ENCODE measurements around the gene ARL14EPL.

DNA sequence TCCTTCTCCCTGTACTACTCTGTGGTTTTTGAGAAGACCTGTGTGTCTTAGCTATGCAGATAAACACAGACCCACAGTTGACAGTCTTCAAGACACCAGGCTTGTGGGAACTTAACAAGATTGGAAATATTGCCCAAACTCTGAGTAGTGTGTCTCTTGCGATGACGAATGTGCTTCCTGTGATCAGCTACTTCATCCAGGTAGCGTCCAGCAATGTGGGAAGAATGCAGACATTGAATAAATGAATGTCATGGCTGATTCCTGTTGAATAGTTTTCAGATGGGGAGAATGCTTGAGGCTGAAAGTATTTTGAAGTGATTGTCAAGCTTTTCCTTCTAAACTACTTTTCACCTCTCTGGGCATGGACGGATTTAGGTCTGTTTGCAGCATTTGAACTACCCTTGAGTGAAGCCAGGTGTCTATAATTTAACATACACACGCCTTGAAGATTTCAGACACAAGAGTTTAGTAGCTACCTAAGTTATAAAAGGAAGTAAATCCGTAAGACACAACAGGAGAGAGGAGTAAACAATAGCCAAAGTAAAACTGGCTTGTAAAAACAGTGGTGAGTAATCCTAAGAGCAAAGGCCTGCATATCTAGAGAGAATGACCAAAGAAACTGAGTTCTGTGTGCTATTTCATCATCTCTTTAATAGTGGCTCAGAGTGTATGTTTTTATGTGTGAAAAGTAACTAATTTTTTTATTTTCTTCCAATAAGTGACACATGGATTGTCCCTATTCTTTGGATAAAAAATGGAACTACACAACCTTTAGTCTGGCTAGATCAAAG, 30.0 kb upstream of the ARL14EPL start:
- TF ChIP-seq GATA2 (IDR thresholded peaks at IDR 0.05; ENCODE audit: low read depth, low read length) (no peak), GATA3 (IDR thresholded peaks at IDR 0.05; ENCODE audit: low read depth, low read length) (no peak)

All from SH-SY5Y (cell line).